Endothelial cell of umbilical vein (primary cell): ENCODE measurements around the gene NPAS1. TPM values are rescaled to one million over a fixed set of nuclear protein-coding genes. Genes with fewer than 3 reads are reported as not detected.

Experiments used
- BruUV-seq: library from RNA; stranded (reverse); fragments of 400-500 nt; replicated peaks from 2 replicates; lab custom pipeline; 2021; lab: Mats Ljungman, UMichigan
- CTCF ChIA-PET: fragments of 300-600, 350-600 bp; sonication (Branson Sonifier 250); formaldehyde crosslinking; loops from one replicate; lab custom pipeline; 2021; ENCODE audit warnings: antibody characterized with exemption, inconsistent platforms; lab: Charles Lee
- POLR2A ChIA-PET: fragments of 300-600, 350-600 bp; sonication (Branson Sonifier 250); formaldehyde crosslinking; loops from one replicate; lab custom pipeline; 2021; ENCODE audit warnings: antibody characterized with exemption, inconsistent platforms; lab: Charles Lee
- DNase-seq: peaks from one replicate; pipeline ENCODE4 v3.0.0-alpha.2; 2011; ENCODE audit warnings: low read depth, low spot score
- FAIRE-seq: peaks from 2 replicates; lab custom pipeline; 2011; peaks lifted over from hg19 to GRCh38; lab: Jason Lieb, UNC
- H2AFZ ChIP-seq: 2 replicates; pipeline ENCODE4 v1.6.0; 2012; ENCODE audit warnings: low read depth, low read length, control low read depth, inconsistent platforms
- H3K27ac ChIP-seq: 2 replicates; pipeline ENCODE4 v1.5.1; 2011; ENCODE audit warnings: low read depth, mild to moderate bottlenecking, control low read depth, low read length, moderate library complexity; ENCODE audit not compliant: insufficient read depth
- H3K27me3 ChIP-seq, 2 experiments: 2 replicates each; pipeline versions ENCODE4 v1.6.0 to v1.6.1; 2011; ENCODE audit warnings: low read length in 2 of 2, mixed read lengths in 1 of 2; ENCODE audit not compliant: control insufficient read depth in 2 of 2, insufficient read depth in 2 of 2
- H3K36me3 ChIP-seq, 2 experiments: 2 replicates in 1 of 2; 3 replicates in 1 of 2; pipeline ENCODE4 v1.5.1; 2011; ENCODE audit warnings: low read length in 2 of 2, mild to moderate bottlenecking in 1 of 2, moderate library complexity in 1 of 2; ENCODE audit not compliant: control insufficient read depth in 2 of 2, insufficient read depth in 2 of 2; ENCODE audit errors: extremely low read depth in 1 of 2
- H3K4me1 ChIP-seq: 3 replicates; pipeline ENCODE4 v1.5.1; 2011; ENCODE audit warnings: mild to moderate bottlenecking, low read length; ENCODE audit not compliant: control insufficient read depth, insufficient read depth; ENCODE audit errors: extremely low read depth
- H3K4me2 ChIP-seq: 2 replicates; pipeline ENCODE4 v1.6.1; 2011; ENCODE audit warnings: low read length, control low read depth, mixed read lengths; ENCODE audit not compliant: insufficient read depth
- H3K4me3 ChIP-seq, 3 experiments: fragments of 200-600 bp in 1 of 3; sonication (generic), shearing (Covaris generic) in 1 of 3; replicated peaks in 1 of 3; 2 replicates each; pipeline ENCODE4 v1.5.1; 2011 to 2016; ENCODE audit warnings: control low read depth in 3 of 3, low read length in 3 of 3, mild to moderate bottlenecking in 2 of 3, inconsistent platforms in 1 of 3, low read depth in 1 of 3, moderate library complexity in 1 of 3; ENCODE audit not compliant: insufficient read depth in 1 of 3
- H3K79me2 ChIP-seq: 2 replicates; pipeline ENCODE4 v1.6.0; 2012; ENCODE audit warnings: low read length, inconsistent platforms; ENCODE audit not compliant: control insufficient read depth, insufficient read depth
- H3K9ac ChIP-seq: replicated peaks from 2 replicates; pipeline ENCODE3; 2011; ENCODE audit warnings: low read length, control low read depth; ENCODE audit not compliant: insufficient read depth; ENCODE audit errors: extremely low read depth
- H3K9me1 ChIP-seq: replicated peaks from 3 replicates; pipeline ENCODE4 v1.6.0; 2011; ENCODE audit warnings: mild to moderate bottlenecking, low read length; ENCODE audit not compliant: control insufficient read depth, insufficient read depth; ENCODE audit errors: extremely low read depth
- H3K9me3 ChIP-seq: replicated peaks from 2 replicates; pipeline ENCODE4 v1.5.1; 2012; ENCODE audit warnings: low read length, inconsistent platforms; ENCODE audit not compliant: control insufficient read depth, insufficient read depth
- H4K20me1 ChIP-seq: replicated peaks from 2 replicates; pipeline ENCODE3; 2011; ENCODE audit warnings: mild to moderate bottlenecking, low read length; ENCODE audit not compliant: control insufficient read depth, insufficient read depth; ENCODE audit errors: extremely low read depth
- CTCF ChIP-seq, 2 donors: IDR thresholded peaks; 1 replicate in 1 of 2; 2 replicates in 1 of 2; pipeline ENCODE4 v1.5.1; 2011; ENCODE audit warnings: low read length in 2 of 2, mild to moderate bottlenecking in 2 of 2, moderate library complexity in 2 of 2, control low read depth in 1 of 2, inconsistent platforms in 1 of 2, low read depth in 1 of 2; ENCODE audit not compliant: insufficient read depth in 1 of 2; ENCODE audit errors: extremely low read depth in 1 of 2
- FOS ChIP-seq: IDR thresholded peaks from 2 replicates; pipeline ENCODE4 v1.6.1; 2011; ENCODE audit warnings: mild to moderate bottlenecking, low read length, moderate library complexity, borderline replicate concordance; ENCODE audit not compliant: insufficient read depth
- POLR2A ChIP-seq: IDR thresholded peaks from 2 replicates; pipeline ENCODE4 v1.6.1; 2012; ENCODE audit warnings: low read depth, mild to moderate bottlenecking, control low read depth, low read length
- POLR2AphosphoS5 ChIP-seq: IDR thresholded peaks from 2 replicates; pipeline ENCODE4 v1.6.1; 2012; ENCODE audit warnings: low read depth, mild to moderate bottlenecking, control low read depth, low read length, moderate library complexity; ENCODE audit not compliant: insufficient read depth
- dilution Hi-C: fragments of 300-500 bp; cut with MboI; formaldehyde crosslinking; loops from one replicate; pipeline ENCODE4 v1.15.0; 2019; ENCODE audit warnings: low sequenced_read_pairs; ENCODE audit not compliant: extremely low pct_ligation_motif_present
- intact Hi-C: fragments of 100-400 bp; cut with micrococcal nuclease; formaldehyde crosslinking; loops from one replicate; pipeline ENCODE4 v1.10.0; 2022
- polyA plus RNA-seq, 4 experiments: library from polyadenylated mRNA; depleted of rRNA in 3 of 4; stranded (reverse) in 3 of 4; unstranded in 1 of 4; fragments of >200 nt; gene quantifications; 2 replicates each; pipeline versions ENCODE4 v1.2.1 to v1.2.3, GENCODE V29; 2011 to 2012; ENCODE audit warnings: missing spikeins in 1 of 4
- total RNA-seq: library from RNA; stranded (reverse); gene quantifications from 2 replicates; pipeline ENCODE4 v1.2.3, GENCODE V29; 2021
- TF ChIP-seq, protein P1 (sequence below): IDR thresholded peaks from 2 replicates; pipeline ENCODE4 v1.6.1; 2011; ENCODE audit not compliant: insufficient read depth, insufficient read length

Gene NPAS1
- total and polyA plus RNA-seq, 2 donors (not counting 3 experiments of a cell fraction or from before 2014, with no cell fraction given), result 0.18 to 0.62 TPM

GRCh38 chr19:47039239-47039874, 19.7 kb downstream of the NPAS1 start:
- H3K9me3 ChIP-seq, result no peaks in the 10 kb centered on the region
- no peak overlapping the region for H3K4me2 ChIP-seq
- H3K36me3 ChIP-seq, result no peaks in the 10 kb centered on the region
- ChIA-PET CTCF (no interaction called here), POLR2A (no interaction called here)
- dilution Hi-C loops (no loop called here), intact Hi-C loops (loop anchor here (5.0 kb wide), 2 partner anchors 38 to 203 kb away; no protein-coding TSS in a partner anchor)
- H3K9me1 ChIP-seq, result no peaks in the 10 kb centered on the region
- H3K4me1 ChIP-seq, result peaks cover 8% of the 10 kb centered on the region
- H3K27me3 ChIP-seq, result no peaks in the 10 kb centered on the region
- no peaks in the 10 kb centered on the region for H3K79me2 ChIP-seq
- H2AFZ ChIP-seq, result no peak overlapping the region
- H3K9ac ChIP-seq, result no peak overlapping the region
- BruUV-seq, result no TSS peak
- TF ChIP-seq POLR2AphosphoS5, result no peak
- no peak for TF ChIP-seq FOS
- no peak for TF ChIP-seq POLR2A
- TF ChIP-seq, protein P1, sequence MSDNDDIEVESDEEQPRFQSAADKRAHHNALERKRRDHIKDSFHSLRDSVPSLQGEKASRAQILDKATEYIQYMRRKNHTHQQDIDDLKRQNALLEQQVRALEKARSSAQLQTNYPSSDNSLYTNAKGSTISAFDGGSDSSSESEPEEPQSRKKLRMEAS, result no peak
- TF ChIP-seq CTCF (IDR thresholded peaks at IDR 0.05; ENCODE audit: extremely low read depth in 1 of 2, insufficient read depth in 1 of 2, low read depth in 1 of 2, low read length in 2 of 2), result no peak
- no peak overlapping the region for H3K27ac ChIP-seq
- no peak for DNase-seq
- no peak for FAIRE-seq
- no peak overlapping the region for H3K4me3 ChIP-seq
- no peaks in the 10 kb centered on the region for H4K20me1 ChIP-seq
